ENCODE measurements around the gene CDC42. TPM values are rescaled to one million over a fixed set of nuclear protein-coding genes. Genes with fewer than 3 reads are reported as not detected.
A peak's percentile ranks its signal among the peaks of the same experiment; 100 is the strongest.

CDC42 gene
- total and polyA plus RNA-seq, 9 of the 15 experiments (the other 6 are each of a cell fraction or from before 2014, with no cell fraction given): 186 to 398 (median 325) TPM

- H4K20me1 ChIP-seq (replicated peaks; ENCODE audit: control insufficient read depth, insufficient read depth, low read length): no peaks in the 10 kb centered on the region
- no peaks in the 10 kb centered on the region for H3K9me1 ChIP-seq (ENCODE audit: control insufficient read depth, insufficient read depth, low read length)
- DNase-seq (ENCODE audit: extremely low read depth in 1 of 4, low spot score in 3 of 4) (peak in 2 of 4 experiments; percentile 25 to 43), ATAC-seq (no peak; the same call in 2 of the 3 replicates), FAIRE-seq (no peak)
- WGBS (ENCODE audit: insufficient coverage, low coverage, missing lambda C conversion rate): 38% methylated on average over 5 of the region's 5 CpGs
- peak overlapping the region; percentile 86 for H2AFZ ChIP-seq (ENCODE audit: low read depth, low read length)
- no peaks in the 10 kb centered on the region for H3K79me2 ChIP-seq (ENCODE audit: control insufficient read depth, insufficient read depth, low read length)
- no peak overlapping the region for H3K27ac ChIP-seq (ENCODE audit: extremely low read depth, low read depth, low read length)
- H3K9ac ChIP-seq (ENCODE audit: insufficient read depth in 1 of 2, low read depth in 2 of 2, low read length in 2 of 2): peak overlapping the region in 1 of 2 experiments; percentile 76; a peak in 1 of 4 replicates
- in situ Hi-C loops (cut with MboI) (no loop called here), intact Hi-C loops (cut with micrococcal nuclease) (no loop called here)
- no peaks in the 10 kb centered on the region for H3K27me3 ChIP-seq (ENCODE audit: control insufficient read depth in 2 of 2, insufficient read depth in 2 of 2, low read length in 2 of 2)
- ChIA-PET CTCF (ENCODE audit: low intra/inter-chr PET ratio) (no interaction called here), POLR2A (interaction anchor here (4.2 kb wide), 1 partner anchor 11 kb away, joined by 63 read pairs; no protein-coding TSS in a partner anchor)
- no peak overlapping the region for H3K4me2 ChIP-seq (ENCODE audit: insufficient read depth, low read length)
- H3K9me3 ChIP-seq (replicated peaks; ENCODE audit: control insufficient read depth, insufficient read depth, low read depth, low read length): no peaks in the 10 kb centered on the region
- no peaks in the 10 kb centered on the region for H3K36me3 ChIP-seq (ENCODE audit: control insufficient read depth, insufficient read depth, low read length)
- H3K4me1 ChIP-seq (replicated peaks in 1 of 2; ENCODE audit: control insufficient read depth in 2 of 2, insufficient read depth in 2 of 2, low read length in 2 of 2): peaks cover 27 to 41% of the 10 kb centered on the region in 2 experiments
- BruUV-seq (replicated peaks): no TSS peak
- no peak overlapping the region for H3K4me3 ChIP-seq
- TF ChIP-seq HCFC1 (IDR thresholded peaks at IDR 0.05; ENCODE audit: low read depth, low read length) (no peak), MAFG (tag; conservative IDR thresholded peaks at IDR 0.05) (peak; percentile 72; the same call in 1 of the 2 replicates), USF2 (CRISPR knock-in tag; IDR thresholded peaks at IDR 0.05) (peak; percentile 59), MLLT1 (IDR thresholded peaks at IDR 0.05) (no peak), ZNF717 (CRISPR knock-in tag; IDR thresholded peaks at IDR 0.05) (no peak), GATAD2A (IDR thresholded peaks at IDR 0.05) (no peak), HOXB6 (CRISPR knock-in tag; IDR thresholded peaks at IDR 0.05; ENCODE audit: borderline replicate concordance) (no peak), SRSF9 (IDR thresholded peaks at IDR 0.05; ENCODE audit: borderline replicate concordance, low read depth, low read length) (no peak), EP400 (IDR thresholded peaks at IDR 0.05) (no peak), ZNF263 (CRISPR knock-in tag; IDR thresholded peaks at IDR 0.05; ENCODE audit: borderline replicate concordance) (no peak), ATF3 (IDR thresholded peaks at IDR 0.05) (no peak), ATF3 (CRISPR knock-in tag; conservative IDR thresholded peaks at IDR 0.05) (no peak), CXXC5 (CRISPR knock-in tag; IDR thresholded peaks at IDR 0.05) (peak; percentile 17; the same call in 1 of the 2 replicates), GTF3C2 (IDR thresholded peaks at IDR 0.05; ENCODE audit: borderline replicate concordance, extremely low read depth, insufficient read length) (no peak), ELF1 (tag; IDR thresholded peaks at IDR 0.05) (no peak), ZKSCAN8 (CRISPR knock-in tag; IDR thresholded peaks at IDR 0.05) (no peak), C11orf30 (IDR thresholded peaks at IDR 0.05; ENCODE audit: low read depth) (peak; percentile 67; the same call in 1 of the 2 replicates), CHCHD3 (CRISPR knock-in tag; IDR thresholded peaks at IDR 0.05) (no peak), RAD51 (IDR thresholded peaks at IDR 0.05; ENCODE audit: borderline replicate concordance, low read depth) (peak; percentile 69; the same call in 1 of the 2 replicates)
These were observed 14.5 kb upstream of the CDC42 start for GRCh38 chr1:22038036-22038435.
